Mammary epithelial cell (primary cell): ENCODE data around the gene KYAT1.
"Not testable (repeated sequence)": the region's sequence is repeated elsewhere in the genome, so short reads cannot be mapped to it uniquely, and the experiment has no call there.

ENCODE experiments used
- CTCF ChIP-seq, 2 donors: IDR thresholded peaks in 1 of 2; conservative IDR thresholded peaks in 1 of 2; 2 replicates each; pipeline ENCODE4 v1.5.1; 2011 to 2012; ENCODE audit warnings: inconsistent platforms in 2 of 2, low read length in 2 of 2, mild to moderate bottlenecking in 2 of 2, control low read depth in 1 of 2, low read depth in 1 of 2; ENCODE audit not compliant: insufficient read depth in 1 of 2; ENCODE audit errors: extremely low read depth in 1 of 2
- EZH2 ChIP-seq: IDR thresholded peaks from 2 replicates; pipeline ENCODE4 v1.6.1; 2012; ENCODE audit warnings: low read length, inconsistent platforms, borderline replicate concordance

GRCh38 chr9:128852646-128853045 is 29.1 kb downstream of the KYAT1 start:
- not testable (repeated sequence) for TF ChIP-seq CTCF (conservative IDR thresholded peaks at IDR 0.05 in 1 of 2, IDR thresholded peaks at IDR 0.05 in 1 of 2; ENCODE audit: extremely low read depth in 1 of 2, insufficient read depth in 1 of 2, low read depth in 1 of 2, low read length in 2 of 2); EZH2
